K562 (cell line): ENCODE data around the gene CCDC78. TPM values are rescaled to one million over a fixed set of nuclear protein-coding genes. Genes with fewer than 3 reads are reported as not detected.
A peak's percentile ranks its signal among the peaks of the same experiment; 100 is the strongest.

Source experiments
- CAMTA2 ChIP-seq: fragments of 250-450 bp; sonication (Bioruptor Pico); conservative IDR thresholded peaks from 2 replicates; pipeline ENCODE4 v1.5.1; 2022
- CBFB ChIP-seq: sonication (generic); formaldehyde crosslinking; IDR thresholded peaks from 2 replicates; pipeline ENCODE4 v1.4.0; 2020; ENCODE audit warnings: mild to moderate bottlenecking, missing genetic modification reagents
- CTBP1 ChIP-seq: fragments of 450-650 bp; IDR thresholded peaks from 2 replicates; pipeline ENCODE4 v1.6.1; 2016; ENCODE audit warnings: borderline replicate concordance
- CXXC5 ChIP-seq: fragments of 250-450 bp; sonication (Bioruptor Pico); IDR thresholded peaks from 2 replicates; pipeline ENCODE4 v1.8.0; 2022; ENCODE audit warnings: inconsistent platforms, mild to moderate bottlenecking, moderate library complexity
- EGR1 ChIP-seq: fragments of 450-650 bp; conservative IDR thresholded peaks from 2 replicates; pipeline ENCODE4 v1.6.1; 2017; ENCODE audit warnings: mild to moderate bottlenecking
- POLR2A ChIP-seq: fragments of 450-650 bp; conservative IDR thresholded peaks from 2 replicates; pipeline ENCODE4 v1.6.1; 2016
- POLR2AphosphoS5 ChIP-seq: IDR thresholded peaks from 2 replicates; pipeline ENCODE4 v1.6.1; 2011; ENCODE audit warnings: mild to moderate bottlenecking, low read depth, low read length, moderate library complexity; ENCODE audit not compliant: control insufficient read depth, insufficient read depth
- TSC22D4 ChIP-seq: fragments of 450-650 bp; IDR thresholded peaks from 2 replicates; pipeline ENCODE4 v1.6.1; 2016; ENCODE audit warnings: missing genetic modification characterization, missing biosample characterization, control low read depth
- ZNF232 ChIP-seq: sonication (generic); formaldehyde crosslinking; IDR thresholded peaks from 2 replicates; pipeline ENCODE4 v1.8.0; 2022; ENCODE audit warnings: mild to moderate bottlenecking, missing genetic modification reagents
- polyA plus RNA-seq, 8 experiments: library from polyadenylated mRNA; depleted of rRNA in 4 of 8; stranded (reverse) in 5 of 8; unstranded in 3 of 8; fragments of >200 nt; fragmentation: Nextera tagmentation in 2 of 8; fragmentation: Illumina TruSeq in 1 of 8; extraction: Ambion mirVana in 2 of 8; extraction: Trizol in 1 of 8; gene quantifications; 2 replicates each; pipeline versions ENCODE4 v1.2.1 to v1.2.3, GENCODE V29; 2011 to 2014; ENCODE audit warnings: inconsistent platforms in 1 of 8, missing spikeins in 1 of 8
- total RNA-seq, 7 experiments: library from RNA; depleted of rRNA in 6 of 7; stranded (reverse); fragments of >200 nt in 6 of 7; fragmentation: Illumina TruSeq in 2 of 7; extraction: Trizol in 2 of 7; gene quantifications; 2 replicates each; pipeline versions ENCODE4 v1.2.1 to v1.2.3, GENCODE V29; 2011 to 2021; ENCODE audit warnings: low replicate concordance in 1 of 7
- TF ChIP-seq, protein P1 (sequence below): fragments of 450-650 bp; formaldehyde crosslinking; IDR thresholded peaks from 2 replicates; pipeline ENCODE4 v1.4.0; 2020; ENCODE audit warnings: mild to moderate bottlenecking, mixed read lengths
- TF ChIP-seq, protein P2 (sequence below): fragments of 200-800 bp; sonication (Bioruptor generic); IDR thresholded peaks from 2 replicates; pipeline ENCODE4 v1.6.1; 2016; ENCODE audit warnings: missing genetic modification characterization, missing compliant biosample characterization
- TF ChIP-seq, protein P3 (sequence below): sonication (generic); formaldehyde crosslinking; IDR thresholded peaks from 2 replicates; pipeline ENCODE4 v1.8.0; 2022; ENCODE audit warnings: mild to moderate bottlenecking, missing genetic modification reagents
- TF ChIP-seq, protein P4 (sequence below): sonication (generic); formaldehyde crosslinking; IDR thresholded peaks from 2 replicates; pipeline ENCODE4 v1.8.0; 2022; ENCODE audit warnings: missing genetic modification reagents, mild to moderate bottlenecking, borderline replicate concordance
- TF ChIP-seq, protein P5 (sequence below): sonication (generic); formaldehyde crosslinking; IDR thresholded peaks from 2 replicates; pipeline ENCODE4 v1.9.0; 2022; ENCODE audit warnings: mild to moderate bottlenecking, missing genetic modification reagents
- TF ChIP-seq, protein P6 (sequence below), 2 experiments: fragments of 450-650 bp; IDR thresholded peaks; 2 replicates each; pipeline ENCODE4 v1.6.1; 2016

Gene CCDC78
- total and polyA plus RNA-seq, 9 of the 15 experiments (the other 6 are each of a cell fraction or from before 2014, with no cell fraction given): 0.24 to 17.7 (median 2.9) TPM

DNA sequence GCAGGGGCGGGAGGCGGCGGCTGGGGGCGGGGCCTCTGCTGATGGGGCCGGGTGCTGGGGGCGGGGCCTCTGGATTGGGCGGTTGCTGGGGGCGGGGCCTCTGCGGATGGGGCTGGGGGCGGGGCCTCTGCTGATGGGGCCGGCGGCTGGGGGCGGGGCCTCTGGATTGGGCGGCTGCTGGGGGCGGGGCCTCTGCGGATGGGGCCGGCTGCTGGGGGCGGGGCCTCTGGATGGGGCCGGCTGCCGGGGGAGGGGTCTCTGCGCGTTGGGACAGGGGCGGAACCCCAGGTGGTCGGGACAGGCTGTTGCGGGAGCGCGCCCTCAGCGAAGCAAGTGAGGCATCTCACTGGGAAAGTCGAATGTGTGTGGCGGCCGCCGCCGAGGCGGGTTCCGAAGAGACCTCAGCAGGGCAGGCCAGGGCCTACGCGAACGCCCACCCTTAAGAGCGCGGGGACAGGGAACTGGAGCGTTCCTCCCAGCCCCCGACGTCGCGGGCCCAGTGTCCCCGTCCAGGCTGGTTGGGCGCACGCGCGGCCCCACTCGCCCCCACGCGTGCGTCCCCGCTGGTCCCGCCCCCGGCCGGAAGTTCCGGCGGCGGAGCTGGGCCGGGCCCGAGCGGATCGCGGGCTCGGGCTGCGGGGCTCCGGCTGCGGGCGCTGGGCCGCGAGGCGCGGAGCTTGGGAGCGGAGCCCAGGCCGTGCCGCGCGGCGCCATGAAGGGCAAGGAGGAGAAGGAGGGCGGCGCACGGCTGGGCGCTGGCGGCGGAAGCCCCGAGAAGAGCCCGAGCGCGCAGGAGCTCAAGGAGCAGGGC lies 46.2 kb downstream of the CCDC78 start, which contains the start of gene STUB1 (continued):
- TF ChIP-seq, protein P1, sequence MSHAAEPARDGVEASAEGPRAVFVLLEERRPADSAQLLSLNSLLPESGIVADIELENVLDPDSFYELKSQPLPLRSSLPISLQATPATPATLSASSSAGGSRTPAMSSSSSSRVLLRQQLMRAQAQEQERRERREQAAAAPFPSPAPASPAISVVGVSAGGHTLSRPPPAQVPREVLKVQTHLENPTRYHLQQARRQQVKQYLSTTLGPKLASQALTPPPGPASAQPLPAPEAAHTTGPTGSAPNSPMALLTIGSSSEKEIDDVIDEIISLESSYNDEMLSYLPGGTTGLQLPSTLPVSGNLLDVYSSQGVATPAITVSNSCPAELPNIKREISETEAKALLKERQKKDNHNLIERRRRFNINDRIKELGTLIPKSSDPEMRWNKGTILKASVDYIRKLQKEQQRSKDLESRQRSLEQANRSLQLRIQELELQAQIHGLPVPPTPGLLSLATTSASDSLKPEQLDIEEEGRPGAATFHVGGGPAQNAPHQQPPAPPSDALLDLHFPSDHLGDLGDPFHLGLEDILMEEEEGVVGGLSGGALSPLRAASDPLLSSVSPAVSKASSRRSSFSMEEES (CRISPR knock-in tag): no peak
- no peak for TF ChIP-seq ZNF232 (CRISPR knock-in tag)
- peak; percentile 96 for TF ChIP-seq CXXC5 (CRISPR knock-in tag)
- TF ChIP-seq, protein P2, sequence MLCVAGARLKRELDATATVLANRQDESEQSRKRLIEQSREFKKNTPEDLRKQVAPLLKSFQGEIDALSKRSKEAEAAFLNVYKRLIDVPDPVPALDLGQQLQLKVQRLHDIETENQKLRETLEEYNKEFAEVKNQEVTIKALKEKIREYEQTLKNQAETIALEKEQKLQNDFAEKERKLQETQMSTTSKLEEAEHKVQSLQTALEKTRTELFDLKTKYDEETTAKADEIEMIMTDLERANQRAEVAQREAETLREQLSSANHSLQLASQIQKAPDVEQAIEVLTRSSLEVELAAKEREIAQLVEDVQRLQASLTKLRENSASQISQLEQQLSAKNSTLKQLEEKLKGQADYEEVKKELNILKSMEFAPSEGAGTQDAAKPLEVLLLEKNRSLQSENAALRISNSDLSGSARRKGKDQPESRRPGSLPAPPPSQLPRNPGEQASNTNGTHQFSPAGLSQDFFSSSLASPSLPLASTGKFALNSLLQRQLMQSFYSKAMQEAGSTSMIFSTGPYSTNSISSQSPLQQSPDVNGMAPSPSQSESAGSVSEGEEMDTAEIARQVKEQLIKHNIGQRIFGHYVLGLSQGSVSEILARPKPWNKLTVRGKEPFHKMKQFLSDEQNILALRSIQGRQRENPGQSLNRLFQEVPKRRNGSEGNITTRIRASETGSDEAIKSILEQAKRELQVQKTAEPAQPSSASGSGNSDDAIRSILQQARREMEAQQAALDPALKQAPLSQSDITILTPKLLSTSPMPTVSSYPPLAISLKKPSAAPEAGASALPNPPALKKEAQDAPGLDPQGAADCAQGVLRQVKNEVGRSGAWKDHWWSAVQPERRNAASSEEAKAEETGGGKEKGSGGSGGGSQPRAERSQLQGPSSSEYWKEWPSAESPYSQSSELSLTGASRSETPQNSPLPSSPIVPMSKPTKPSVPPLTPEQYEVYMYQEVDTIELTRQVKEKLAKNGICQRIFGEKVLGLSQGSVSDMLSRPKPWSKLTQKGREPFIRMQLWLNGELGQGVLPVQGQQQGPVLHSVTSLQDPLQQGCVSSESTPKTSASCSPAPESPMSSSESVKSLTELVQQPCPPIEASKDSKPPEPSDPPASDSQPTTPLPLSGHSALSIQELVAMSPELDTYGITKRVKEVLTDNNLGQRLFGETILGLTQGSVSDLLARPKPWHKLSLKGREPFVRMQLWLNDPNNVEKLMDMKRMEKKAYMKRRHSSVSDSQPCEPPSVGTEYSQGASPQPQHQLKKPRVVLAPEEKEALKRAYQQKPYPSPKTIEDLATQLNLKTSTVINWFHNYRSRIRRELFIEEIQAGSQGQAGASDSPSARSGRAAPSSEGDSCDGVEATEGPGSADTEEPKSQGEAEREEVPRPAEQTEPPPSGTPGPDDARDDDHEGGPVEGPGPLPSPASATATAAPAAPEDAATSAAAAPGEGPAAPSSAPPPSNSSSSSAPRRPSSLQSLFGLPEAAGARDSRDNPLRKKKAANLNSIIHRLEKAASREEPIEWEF (CRISPR knock-in tag): no peak
- TF ChIP-seq, protein P3, sequence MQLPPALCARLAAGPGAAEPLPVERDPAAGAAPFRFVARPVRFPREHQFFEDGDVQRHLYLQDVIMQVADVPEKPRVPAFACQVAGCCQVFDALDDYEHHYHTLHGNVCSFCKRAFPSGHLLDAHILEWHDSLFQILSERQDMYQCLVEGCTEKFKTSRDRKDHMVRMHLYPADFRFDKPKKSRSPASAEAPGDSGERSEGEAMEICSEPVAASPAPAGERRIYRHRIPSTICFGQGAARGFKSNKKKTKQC: no peak
- TF ChIP-seq TSC22D4 (tag): no peak
- TF ChIP-seq CTBP1: peak; percentile 73
- TF ChIP-seq, protein P4, sequence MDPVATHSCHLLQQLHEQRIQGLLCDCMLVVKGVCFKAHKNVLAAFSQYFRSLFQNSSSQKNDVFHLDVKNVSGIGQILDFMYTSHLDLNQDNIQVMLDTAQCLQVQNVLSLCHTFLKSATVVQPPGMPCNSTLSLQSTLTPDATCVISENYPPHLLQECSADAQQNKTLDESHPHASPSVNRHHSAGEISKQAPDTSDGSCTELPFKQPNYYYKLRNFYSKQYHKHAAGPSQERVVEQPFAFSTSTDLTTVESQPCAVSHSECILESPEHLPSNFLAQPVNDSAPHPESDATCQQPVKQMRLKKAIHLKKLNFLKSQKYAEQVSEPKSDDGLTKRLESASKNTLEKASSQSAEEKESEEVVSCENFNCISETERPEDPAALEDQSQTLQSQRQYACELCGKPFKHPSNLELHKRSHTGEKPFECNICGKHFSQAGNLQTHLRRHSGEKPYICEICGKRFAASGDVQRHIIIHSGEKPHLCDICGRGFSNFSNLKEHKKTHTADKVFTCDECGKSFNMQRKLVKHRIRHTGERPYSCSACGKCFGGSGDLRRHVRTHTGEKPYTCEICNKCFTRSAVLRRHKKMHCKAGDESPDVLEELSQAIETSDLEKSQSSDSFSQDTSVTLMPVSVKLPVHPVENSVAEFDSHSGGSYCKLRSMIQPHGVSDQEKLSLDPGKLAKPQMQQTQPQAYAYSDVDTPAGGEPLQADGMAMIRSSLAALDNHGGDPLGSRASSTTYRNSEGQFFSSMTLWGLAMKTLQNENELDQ (CRISPR knock-in tag): no peak
- TF ChIP-seq POLR2A: no peak; the same call in 1 of the 2 replicates
- TF ChIP-seq, protein P5, sequence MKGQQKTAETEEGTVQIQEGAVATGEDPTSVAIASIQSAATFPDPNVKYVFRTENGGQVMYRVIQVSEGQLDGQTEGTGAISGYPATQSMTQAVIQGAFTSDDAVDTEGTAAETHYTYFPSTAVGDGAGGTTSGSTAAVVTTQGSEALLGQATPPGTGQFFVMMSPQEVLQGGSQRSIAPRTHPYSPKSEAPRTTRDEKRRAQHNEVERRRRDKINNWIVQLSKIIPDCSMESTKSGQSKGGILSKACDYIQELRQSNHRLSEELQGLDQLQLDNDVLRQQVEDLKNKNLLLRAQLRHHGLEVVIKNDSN: no peak
- no peak for TF ChIP-seq CAMTA2 (CRISPR knock-in tag)
- TF ChIP-seq CBFB (CRISPR knock-in tag): no peak
- TF ChIP-seq EGR1: peak; percentile 81
- TF ChIP-seq POLR2AphosphoS5: no peak
- TF ChIP-seq, protein P6, sequence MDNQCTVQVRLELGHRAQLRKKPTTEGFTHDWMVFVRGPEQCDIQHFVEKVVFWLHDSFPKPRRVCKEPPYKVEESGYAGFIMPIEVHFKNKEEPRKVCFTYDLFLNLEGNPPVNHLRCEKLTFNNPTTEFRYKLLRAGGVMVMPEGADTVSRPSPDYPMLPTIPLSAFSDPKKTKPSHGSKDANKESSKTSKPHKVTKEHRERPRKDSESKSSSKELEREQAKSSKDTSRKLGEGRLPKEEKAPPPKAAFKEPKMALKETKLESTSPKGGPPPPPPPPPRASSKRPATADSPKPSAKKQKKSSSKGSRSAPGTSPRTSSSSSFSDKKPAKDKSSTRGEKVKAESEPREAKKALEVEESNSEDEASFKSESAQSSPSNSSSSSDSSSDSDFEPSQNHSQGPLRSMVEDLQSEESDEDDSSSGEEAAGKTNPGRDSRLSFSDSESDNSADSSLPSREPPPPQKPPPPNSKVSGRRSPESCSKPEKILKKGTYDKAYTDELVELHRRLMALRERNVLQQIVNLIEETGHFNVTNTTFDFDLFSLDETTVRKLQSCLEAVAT (IDR thresholded peaks at IDR 0.05): no peak
